Measurements from ENCODE around the gene COG7.

DNA sequence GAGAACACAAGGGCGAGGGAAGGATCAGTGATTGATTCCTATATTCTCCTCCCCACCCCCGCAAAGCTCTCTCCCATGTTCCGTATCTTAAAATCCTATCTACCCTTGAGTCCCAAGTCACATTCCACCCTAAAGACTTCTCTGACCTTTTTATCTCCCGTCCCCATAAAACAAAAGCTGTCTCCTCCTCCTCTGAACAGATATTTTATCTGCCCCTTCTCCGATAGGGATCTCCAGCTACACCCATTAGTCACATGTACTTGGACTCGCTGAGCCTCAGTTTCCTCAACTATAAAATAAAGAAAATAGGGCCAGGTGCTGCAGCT is 44.5 kb upstream of the COG7 start:
- TF ChIP-seq, protein P1, sequence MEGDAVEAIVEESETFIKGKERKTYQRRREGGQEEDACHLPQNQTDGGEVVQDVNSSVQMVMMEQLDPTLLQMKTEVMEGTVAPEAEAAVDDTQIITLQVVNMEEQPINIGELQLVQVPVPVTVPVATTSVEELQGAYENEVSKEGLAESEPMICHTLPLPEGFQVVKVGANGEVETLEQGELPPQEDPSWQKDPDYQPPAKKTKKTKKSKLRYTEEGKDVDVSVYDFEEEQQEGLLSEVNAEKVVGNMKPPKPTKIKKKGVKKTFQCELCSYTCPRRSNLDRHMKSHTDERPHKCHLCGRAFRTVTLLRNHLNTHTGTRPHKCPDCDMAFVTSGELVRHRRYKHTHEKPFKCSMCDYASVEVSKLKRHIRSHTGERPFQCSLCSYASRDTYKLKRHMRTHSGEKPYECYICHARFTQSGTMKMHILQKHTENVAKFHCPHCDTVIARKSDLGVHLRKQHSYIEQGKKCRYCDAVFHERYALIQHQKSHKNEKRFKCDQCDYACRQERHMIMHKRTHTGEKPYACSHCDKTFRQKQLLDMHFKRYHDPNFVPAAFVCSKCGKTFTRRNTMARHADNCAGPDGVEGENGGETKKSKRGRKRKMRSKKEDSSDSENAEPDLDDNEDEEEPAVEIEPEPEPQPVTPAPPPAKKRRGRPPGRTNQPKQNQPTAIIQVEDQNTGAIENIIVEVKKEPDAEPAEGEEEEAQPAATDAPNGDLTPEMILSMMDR (IDR thresholded peaks at IDR 0.05): no peak
- no peak for TF ChIP-seq EP300 (IDR thresholded peaks at IDR 0.05)
- no peak for TF ChIP-seq POLR2A (IDR thresholded peaks at IDR 0.05)
